Uterus (tissue), 4 donors: ENCODE data around the gene FAM174B. TPM values are rescaled to one million over a fixed set of nuclear protein-coding genes. Genes with fewer than 3 reads are reported as not detected.

Source experiments
- DNase-seq, 2 donors: peaks; one replicate each; pipeline ENCODE4 v3.0.0-alpha.2; 2019 to 2020
- H3K27ac ChIP-seq, 2 donors: fragments of 200-600 bp; sonication (generic); 1 replicate in 1 of 2; 2 replicates in 1 of 2; pipeline ENCODE4 v1.5.1; 2016 to 2018
- H3K27me3 ChIP-seq, 2 donors: fragments of 200-600 bp; sonication (generic); one replicate each; pipeline ENCODE4 v1.5.1; 2018 to 2019; ENCODE audit warnings: control low read depth in 1 of 2
- H3K36me3 ChIP-seq, 2 donors: fragments of 200-600 bp; sonication (generic); one replicate each; pipeline ENCODE4 v1.5.1; 2019; ENCODE audit warnings: control low read depth in 1 of 2
- H3K4me1 ChIP-seq, 2 donors: fragments of 200-600 bp; sonication (generic); one replicate each; pipeline ENCODE4 v1.5.1; 2018 to 2019; ENCODE audit warnings: control low read depth in 1 of 2
- H3K4me3 ChIP-seq, 2 donors: fragments of 200-600 bp; sonication (generic); 1 replicate in 1 of 2; 2 replicates in 1 of 2; pipeline ENCODE4 v1.5.1; 2018 to 2019; ENCODE audit warnings: mild to moderate bottlenecking in 1 of 2
- H3K9me3 ChIP-seq, 2 donors: fragments of 200-600 bp; sonication (generic); one replicate each; pipeline ENCODE4 v1.5.1; 2019; ENCODE audit warnings: control low read depth in 1 of 2
- CTCF ChIP-seq, 4 experiments: fragments of 200-600 bp in 2 of 4; fragments of 450-650 bp in 2 of 4; sonication (generic) in 2 of 4; IDR thresholded peaks; one replicate each; pipeline ENCODE4 v1.5.1; 2016 to 2019; ENCODE audit warnings: antibody characterized with exemption in 4 of 4, mild to moderate bottlenecking in 2 of 4, moderate library complexity in 1 of 4
- POLR2A ChIP-seq, 2 donors: fragments of 450-650 bp; IDR thresholded peaks; one replicate each; pipeline ENCODE4 v1.6.1; 2016; ENCODE audit warnings: antibody characterized with exemption in 2 of 2, mild to moderate bottlenecking in 1 of 2, moderate library complexity in 1 of 2
- intact Hi-C: fragments of 100-400 bp; cut with DNase I; formaldehyde crosslinking; loops from one replicate; pipeline ENCODE4 v1.15.1; 2023; ENCODE audit warnings: low total_unique reads
- total RNA-seq, 4 donors: library from RNA; depleted of rRNA in 3 of 4; stranded (reverse); fragments of >200 nt in 3 of 4; gene quantifications; one replicate each; pipeline versions ENCODE4 v1.1.0 to v1.2.4, GENCODE V29; 2014 to 2023
- donor health status: DM: yes; HTN: yes; CAD: no.

The FAM174B gene
- total RNA-seq, 4 donors from 2014 or later: 0.51 to 41.8 (median 5.5) TPM

GRCh38 chr15:92654662-92655061 is 913 bp downstream of the FAM174B start:
- peak overlapping the region in 1 of 2 donors; percentile 20 for H3K4me3 ChIP-seq
- no peak for DNase-seq
- H3K27me3 ChIP-seq: no peaks in the 10 kb centered on the region
- H3K4me1 ChIP-seq: no peaks in the 10 kb centered on the region
- H3K36me3 ChIP-seq: no peaks in the 10 kb centered on the region
- intact Hi-C loops: no loop called here
- TF ChIP-seq POLR2A (IDR thresholded peaks at IDR 0.05): no peak
- TF ChIP-seq CTCF (IDR thresholded peaks at IDR 0.05): no peak
- no peak overlapping the region for H3K27ac ChIP-seq
- no peaks in the 10 kb centered on the region for H3K9me3 ChIP-seq

- Histone ChIP-seq H3K36me3 (no peaks in the 10 kb centered on the region), H3K4me1 (no peaks in the 10 kb centered on the region), H3K27ac (no peak overlapping the region), H3K4me3 (no peak overlapping the region), H3K27me3 (no peaks in the 10 kb centered on the region), H3K9me3 (no peaks in the 10 kb centered on the region)
- DNase-seq: no peak
- intact Hi-C loops: no loop called here
- no peak for TF ChIP-seq POLR2A (IDR thresholded peaks at IDR 0.05)
- TF ChIP-seq CTCF (IDR thresholded peaks at IDR 0.05): no peak
Measured at GRCh38 chr15:92653836-92654539, 1.6 kb downstream of the FAM174B start.

GRCh38 chr15:92653366-92653765 is 2.2 kb downstream of the FAM174B start:
- Histone ChIP-seq H3K36me3 (no peaks in the 10 kb centered on the region), H3K27ac (no peak overlapping the region), H3K4me3 (no peak overlapping the region)

DNA sequence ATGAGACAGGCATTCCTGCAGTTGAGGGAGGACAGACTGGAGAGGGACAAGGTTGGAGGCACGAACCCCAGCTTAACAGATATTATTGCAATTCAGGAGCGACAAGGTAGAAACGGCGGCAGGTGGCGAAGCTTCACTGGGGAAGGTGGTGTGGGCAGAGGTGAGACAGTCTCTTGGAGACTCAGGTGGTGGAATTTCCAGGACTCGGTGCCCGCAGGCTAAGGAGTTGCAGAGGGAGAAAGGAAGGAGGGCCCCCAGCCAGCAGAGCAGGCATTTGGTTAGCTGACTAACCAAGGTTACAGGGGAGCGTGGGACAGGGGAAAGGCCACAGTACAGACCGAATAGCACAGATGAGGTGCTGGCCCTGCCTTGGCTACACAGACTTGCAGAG is 3.0 kb downstream of the FAM174B start:
- H3K27ac ChIP-seq: no peak overlapping the region

More at GRCh38 chr15:92653366-92653765, 2.2 kb downstream of the FAM174B start:
- intact Hi-C loops: no loop called here
- TF ChIP-seq POLR2A (IDR thresholded peaks at IDR 0.05) (no peak), CTCF (IDR thresholded peaks at IDR 0.05) (no peak)
- Histone ChIP-seq H3K9me3 (no peaks in the 10 kb centered on the region), H3K4me1 (no peaks in the 10 kb centered on the region), H3K27me3 (no peaks in the 10 kb centered on the region)
- DNase-seq: no peak

More for the DNA sequence above, 3.0 kb downstream of the FAM174B start:
- TF ChIP-seq POLR2A (IDR thresholded peaks at IDR 0.05): no peak
- TF ChIP-seq CTCF (IDR thresholded peaks at IDR 0.05): no peak
- Histone ChIP-seq H3K4me1 (no peaks in the 10 kb centered on the region), H3K36me3 (no peaks in the 10 kb centered on the region), H3K9me3 (no peaks in the 10 kb centered on the region), H3K27me3 (no peaks in the 10 kb centered on the region), H3K4me3 (no peak overlapping the region)
- no peak for DNase-seq
- intact Hi-C loops: no loop called here
